H9 (cell line): ENCODE results near the gene SLC25A2. TPM values are rescaled to one million over a fixed set of nuclear protein-coding genes. Genes with fewer than 3 reads are reported as not detected.

Experiments
- DNase-seq: peaks from one replicate; pipeline ENCODE4 v3.0.0-alpha.2; 2017
- H2AFZ ChIP-seq: one replicate; pipeline ENCODE4 v1.6.1; 2013; ENCODE audit warnings: mild to moderate bottlenecking, low read length, control low read depth, moderate library complexity
- H2AK5ac ChIP-seq: 2 replicates; pipeline ENCODE4 v1.6.1; 2013; ENCODE audit warnings: low read length, control low read depth, mixed read lengths; ENCODE audit not compliant: insufficient read length
- H2BK120ac ChIP-seq: one replicate; pipeline ENCODE4 v1.6.1; 2013; ENCODE audit warnings: low read depth, mild to moderate bottlenecking, low read length, control low read depth, inconsistent platforms; ENCODE audit not compliant: poor library complexity, severe bottlenecking
- H2BK12ac ChIP-seq: 2 replicates; pipeline ENCODE4 v1.6.1; 2013; ENCODE audit warnings: low read length, control low read depth, mixed read lengths, low read depth; ENCODE audit not compliant: insufficient read length
- H2BK15ac ChIP-seq: 2 replicates; pipeline ENCODE4 v1.6.1; 2013; ENCODE audit warnings: low read depth, low read length, control low read depth
- H2BK20ac ChIP-seq: one replicate; pipeline ENCODE4 v1.6.1; 2013; ENCODE audit warnings: low read depth, mild to moderate bottlenecking, low read length, control low read depth, inconsistent platforms; ENCODE audit not compliant: poor library complexity, severe bottlenecking
- H2BK5ac ChIP-seq: 2 replicates; pipeline ENCODE4 v1.6.1; 2013; ENCODE audit warnings: low read length, control low read depth, mixed read lengths; ENCODE audit not compliant: insufficient read length
- H3K14ac ChIP-seq: 2 replicates; pipeline ENCODE4 v1.6.1; 2013; ENCODE audit warnings: low read length, control low read depth; ENCODE audit not compliant: insufficient read depth
- H3K18ac ChIP-seq: 2 replicates; pipeline ENCODE4 v1.6.1; 2013; ENCODE audit warnings: low read depth, mild to moderate bottlenecking, mixed read lengths, low read length, control low read depth; ENCODE audit not compliant: insufficient read length
- H3K23ac ChIP-seq: 2 replicates; pipeline ENCODE4 v1.6.1; 2013; ENCODE audit warnings: low read length, control low read depth, mixed read lengths, low read depth; ENCODE audit not compliant: insufficient read length
- H3K23me2 ChIP-seq: 2 replicates; pipeline ENCODE4 v1.6.1; 2013; ENCODE audit warnings: low read depth, mild to moderate bottlenecking, mixed read lengths, low read length, control low read depth; ENCODE audit not compliant: insufficient read length, poor library complexity, severe bottlenecking
- H3K27ac ChIP-seq: 2 replicates; pipeline ENCODE4 v1.5.1; 2013; ENCODE audit warnings: low read length, control low read depth, mixed read lengths, low read depth; ENCODE audit not compliant: insufficient read length
- H3K27me3 ChIP-seq: 2 replicates; pipeline ENCODE4 v1.6.1; 2013; ENCODE audit warnings: low read length, control low read depth, inconsistent platforms; ENCODE audit not compliant: insufficient read depth
- H3K4ac ChIP-seq: 2 replicates; pipeline ENCODE4 v1.6.1; 2013; ENCODE audit warnings: low read depth, mild to moderate bottlenecking, control low read depth, inconsistent platforms, low read length, moderate library complexity
- H3K4me1 ChIP-seq: 2 replicates; pipeline ENCODE4 v1.6.1; 2013; ENCODE audit warnings: low read length, control low read depth, inconsistent platforms; ENCODE audit not compliant: insufficient read depth
- H3K4me2 ChIP-seq: 2 replicates; pipeline ENCODE4 v1.6.1; 2013; ENCODE audit warnings: low read length, control low read depth, mixed read lengths; ENCODE audit not compliant: insufficient read length, insufficient read depth
- H3K56ac ChIP-seq: 2 replicates; pipeline ENCODE4 v1.6.1; 2013; ENCODE audit warnings: low read depth, mild to moderate bottlenecking, mixed read lengths, low read length, control low read depth; ENCODE audit not compliant: insufficient read length
- H3K79me1 ChIP-seq: 2 replicates; pipeline ENCODE4 v1.6.1; 2013; ENCODE audit warnings: low read depth, mild to moderate bottlenecking, moderate library complexity, low read length, control low read depth, inconsistent platforms; ENCODE audit not compliant: insufficient read depth, poor library complexity, severe bottlenecking
- H3K79me2 ChIP-seq: 2 replicates; pipeline ENCODE4 v1.6.1; 2013; ENCODE audit warnings: low read length, control low read depth, inconsistent platforms; ENCODE audit not compliant: insufficient read depth
- H3K9ac ChIP-seq: 2 replicates; pipeline ENCODE4 v1.6.1; 2013; ENCODE audit warnings: low read length, control low read depth, mixed read lengths; ENCODE audit not compliant: insufficient read length; ENCODE audit errors: extremely low read depth
- H3K9me3 ChIP-seq: one replicate; pipeline ENCODE4 v1.6.1; 2013; ENCODE audit warnings: low read depth, low read length, inconsistent platforms; ENCODE audit not compliant: control insufficient read depth
- H3T11ph ChIP-seq: one replicate; pipeline ENCODE4 v1.6.1; 2013; ENCODE audit warnings: mild to moderate bottlenecking, low read length, control low read depth, inconsistent platforms
- H4K20me1 ChIP-seq: one replicate; pipeline ENCODE4 v1.6.1; 2013; ENCODE audit not compliant: control insufficient read depth, insufficient read length, insufficient read depth
- H4K5ac ChIP-seq: 2 replicates; pipeline ENCODE4 v1.6.1; 2013; ENCODE audit warnings: low read depth, mild to moderate bottlenecking, mixed read lengths, low read length, control low read depth; ENCODE audit not compliant: insufficient read length
- H4K8ac ChIP-seq: replicated peaks from 2 replicates; pipeline ENCODE4 v1.6.1; 2013; ENCODE audit warnings: low read length, control low read depth, mixed read lengths, low read depth; ENCODE audit not compliant: insufficient read length
- H4K91ac ChIP-seq: 2 replicates; pipeline ENCODE4 v1.6.1; 2013; ENCODE audit warnings: low read depth, mild to moderate bottlenecking, moderate library complexity, mixed read lengths, low read length, control low read depth; ENCODE audit not compliant: insufficient read length
- H3K27ac Mint-ChIP-seq, 3 experiments: 2 replicates in 2 of 3; 3 replicates in 1 of 3; pipeline ENCODE4 v1.8.0; 2020 to 2021; ENCODE audit warnings: mixed read lengths in 3 of 3, mild to moderate bottlenecking in 1 of 3, moderate library complexity in 1 of 3
- H3K27me3 Mint-ChIP-seq: 2 replicates; pipeline ENCODE4 v1.8.0; 2021; ENCODE audit warnings: low read depth, mild to moderate bottlenecking, moderate library complexity, mixed read lengths
- H3K36me3 Mint-ChIP-seq, 3 experiments: 2 replicates in 2 of 3; 3 replicates in 1 of 3; pipeline ENCODE4 v1.8.0; 2020 to 2021; ENCODE audit warnings: low read depth in 3 of 3, mixed read lengths in 3 of 3; ENCODE audit not compliant: insufficient read depth in 1 of 3
- H3K4me1 Mint-ChIP-seq, 2 experiments: 2 replicates each; pipeline ENCODE4 v1.8.0; 2020; ENCODE audit warnings: mixed read lengths in 2 of 2
- H3K4me3 Mint-ChIP-seq, 2 experiments: 2 replicates in 1 of 2; 3 replicates in 1 of 2; pipeline ENCODE4 v1.8.0; 2020 to 2021; ENCODE audit warnings: mild to moderate bottlenecking in 2 of 2, mixed read lengths in 2 of 2, moderate library complexity in 1 of 2
- H3K9me3 Mint-ChIP-seq, 2 experiments: 2 replicates in 1 of 2; 3 replicates in 1 of 2; pipeline ENCODE4 v1.8.0; 2020; ENCODE audit warnings: mild to moderate bottlenecking in 2 of 2, mixed read lengths in 2 of 2, moderate library complexity in 1 of 2
- WGBS: extraction: QIAGEN DNeasy Blood & Tissue Kit; methylation state at CpG from one replicate; pipeline ENCODE4 v1.1.7; 2013; ENCODE audit warnings: missing lambda C conversion rate, low lambda C conversion rate, mixed read lengths; ENCODE audit not compliant: insufficient read length; ENCODE audit errors: extremely low coverage; 5-methylcytosine and 5-hydroxymethylcytosine counted together
- total RNA-seq: library from RNA; stranded (reverse); gene quantifications from 2 replicates; pipeline ENCODE4 v1.2.1, GENCODE V29; 2021
- TF ChIP-seq, protein P1 (sequence below): fragments of 200-600 bp; sonication (generic); conservative IDR thresholded peaks from 3 replicates; pipeline ENCODE4 v1.8.0; 2021; ENCODE audit warnings: antibody characterized with exemption, mild to moderate bottlenecking

The SLC25A2 gene
- total RNA-seq, 1 experiment from 2014 or later, result not detected

DNA sequence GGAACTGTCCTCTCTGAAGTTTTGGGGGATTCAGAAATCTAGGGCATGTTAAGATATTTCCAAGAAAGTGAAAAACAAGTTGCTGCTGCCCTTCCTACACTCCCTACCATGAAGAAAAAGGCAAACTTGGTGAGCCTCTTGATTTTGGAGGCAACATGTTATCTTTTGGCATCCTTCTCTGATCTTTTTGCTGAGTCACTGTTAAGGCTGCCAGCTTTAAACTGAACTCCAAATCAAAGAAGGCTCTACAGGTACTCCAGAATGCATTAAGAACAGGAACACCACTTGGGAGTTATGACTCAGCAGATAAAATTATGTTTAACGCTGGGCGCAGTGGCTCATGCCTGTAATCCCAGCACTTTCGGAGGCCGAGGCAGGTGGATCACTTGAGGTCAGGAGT lies 34.7 kb downstream of the SLC25A2 start:
- peaks cover 12 to 33% (median 32%) of the 10 kb centered on the region in 3 experiments for H3K36me3 Mint-ChIP-seq
- no CpG with 5 or more reads among the region's 4 CpGs for WGBS
- H3K4me3 Mint-ChIP-seq, result no peak overlapping the region

More for the DNA sequence above, 34.7 kb downstream of the SLC25A2 start:
- Mint-ChIP-seq H3K27me3 (no peaks in the 10 kb centered on the region), H3K27ac (no peak overlapping the region), H3K4me1 (no peaks in the 10 kb centered on the region), H3K9me3 (peaks cover 69 to 78% of the 10 kb centered on the region in 2 experiments)
- no peak overlapping the region for H3K23ac ChIP-seq
- no peak overlapping the region for H4K5ac ChIP-seq
- peaks cover 46% of the 10 kb centered on the region for H3K9me3 ChIP-seq
- no peak overlapping the region for H3K4ac ChIP-seq
- H3K79me1 ChIP-seq, result no peaks in the 10 kb centered on the region
- H3K9ac ChIP-seq, result no peak overlapping the region
- H2BK20ac ChIP-seq, result no peak overlapping the region
- no peak overlapping the region for H3K27ac ChIP-seq
- no peak overlapping the region for H2AK5ac ChIP-seq
- no peak overlapping the region for H2BK12ac ChIP-seq
- no peak overlapping the region for H2BK5ac ChIP-seq
- TF ChIP-seq, protein P1, sequence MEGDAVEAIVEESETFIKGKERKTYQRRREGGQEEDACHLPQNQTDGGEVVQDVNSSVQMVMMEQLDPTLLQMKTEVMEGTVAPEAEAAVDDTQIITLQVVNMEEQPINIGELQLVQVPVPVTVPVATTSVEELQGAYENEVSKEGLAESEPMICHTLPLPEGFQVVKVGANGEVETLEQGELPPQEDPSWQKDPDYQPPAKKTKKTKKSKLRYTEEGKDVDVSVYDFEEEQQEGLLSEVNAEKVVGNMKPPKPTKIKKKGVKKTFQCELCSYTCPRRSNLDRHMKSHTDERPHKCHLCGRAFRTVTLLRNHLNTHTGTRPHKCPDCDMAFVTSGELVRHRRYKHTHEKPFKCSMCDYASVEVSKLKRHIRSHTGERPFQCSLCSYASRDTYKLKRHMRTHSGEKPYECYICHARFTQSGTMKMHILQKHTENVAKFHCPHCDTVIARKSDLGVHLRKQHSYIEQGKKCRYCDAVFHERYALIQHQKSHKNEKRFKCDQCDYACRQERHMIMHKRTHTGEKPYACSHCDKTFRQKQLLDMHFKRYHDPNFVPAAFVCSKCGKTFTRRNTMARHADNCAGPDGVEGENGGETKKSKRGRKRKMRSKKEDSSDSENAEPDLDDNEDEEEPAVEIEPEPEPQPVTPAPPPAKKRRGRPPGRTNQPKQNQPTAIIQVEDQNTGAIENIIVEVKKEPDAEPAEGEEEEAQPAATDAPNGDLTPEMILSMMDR, result no peak
- H3K4me2 ChIP-seq, result no peak overlapping the region
- no peak overlapping the region for H3K14ac ChIP-seq
- no peak overlapping the region for H4K91ac ChIP-seq
- H3K18ac ChIP-seq, result no peak overlapping the region
- no peak overlapping the region for H3T11ph ChIP-seq
- H2BK120ac ChIP-seq, result no peak overlapping the region
- no peaks in the 10 kb centered on the region for H3K4me1 ChIP-seq
- no peak for DNase-seq
- no peak overlapping the region for H3K56ac ChIP-seq
- H3K79me2 ChIP-seq, result no peaks in the 10 kb centered on the region
- H2AFZ ChIP-seq, result no peak overlapping the region
- no peak overlapping the region for H4K8ac ChIP-seq
- no peaks in the 10 kb centered on the region for H3K23me2 ChIP-seq
- no peaks in the 10 kb centered on the region for H4K20me1 ChIP-seq
- no peaks in the 10 kb centered on the region for H3K27me3 ChIP-seq
- no peak overlapping the region for H2BK15ac ChIP-seq
